ENCODE measurements around the gene MYOM1. TPM values are rescaled to one million over a fixed set of nuclear protein-coding genes. Genes with fewer than 3 reads are reported as not detected.

MYOM1 gene
- total RNA-seq, 1 experiment from 2014 or later: 0.41 TPM

DNA sequence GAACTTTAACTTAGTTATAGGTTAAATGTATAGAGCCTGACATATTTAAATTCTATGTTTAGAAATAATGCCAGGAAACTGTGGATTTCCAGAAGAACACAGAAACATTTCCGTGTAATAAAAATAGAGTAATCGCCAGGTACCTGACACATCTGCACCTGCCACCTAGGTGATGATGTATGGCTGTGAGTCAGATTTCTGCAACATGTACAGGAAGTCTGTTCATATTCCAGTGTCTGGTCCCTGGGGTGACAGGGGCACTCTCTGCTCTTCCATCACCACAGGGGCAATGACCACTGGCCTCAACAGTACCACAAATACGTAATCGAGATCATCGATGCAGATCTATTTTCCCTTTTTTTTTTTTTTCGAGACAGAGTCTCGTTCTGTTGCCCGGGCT is 105.7 kb downstream of the MYOM1 start:
- Histone ChIP-seq H3K36me3 (ENCODE audit: control insufficient read depth, insufficient read depth, low read length) (no peaks in the 10 kb centered on the region), H3K4me3 (ENCODE audit: low read depth, low read length) (no peak overlapping the region), H3K9me3 (0 out of 2 replicates have a peak, but pooled peaks cover 10% of the 10 kb centered on the region), H3K27me3 (replicated peaks; ENCODE audit: control insufficient read depth, insufficient read depth, low read length) (no peaks in the 10 kb centered on the region), H3K4me1 (peaks cover 56% of the 10 kb centered on the region)
- no peak for DNase-seq
- Mint-ChIP-seq H3K36me3 (ENCODE audit: insufficient read depth, unreplicated experiment) (no peaks in the 10 kb centered on the region), H3K27ac (ENCODE audit: unreplicated experiment) (no peak overlapping the region), H3K27me3 (ENCODE audit: insufficient read depth, unreplicated experiment) (no peaks in the 10 kb centered on the region), H3K4me3 (ENCODE audit: unreplicated experiment) (no peak overlapping the region), H3K9me3 (ENCODE audit: unreplicated experiment) (peaks cover 9% of the 10 kb centered on the region), H3K4me1 (ENCODE audit: low read depth, unreplicated experiment) (peaks cover 38% of the 10 kb centered on the region)
- intact Hi-C loops (cut with micrococcal nuclease; ENCODE audit: unreplicated experiment): no loop called here
- POLR2A ChIA-PET: interaction anchor here (0.6 kb wide), 1 partner anchor 15 kb away, joined by 8 read pairs; no protein-coding TSS in a partner anchor
- TF ChIP-seq, protein P1, sequence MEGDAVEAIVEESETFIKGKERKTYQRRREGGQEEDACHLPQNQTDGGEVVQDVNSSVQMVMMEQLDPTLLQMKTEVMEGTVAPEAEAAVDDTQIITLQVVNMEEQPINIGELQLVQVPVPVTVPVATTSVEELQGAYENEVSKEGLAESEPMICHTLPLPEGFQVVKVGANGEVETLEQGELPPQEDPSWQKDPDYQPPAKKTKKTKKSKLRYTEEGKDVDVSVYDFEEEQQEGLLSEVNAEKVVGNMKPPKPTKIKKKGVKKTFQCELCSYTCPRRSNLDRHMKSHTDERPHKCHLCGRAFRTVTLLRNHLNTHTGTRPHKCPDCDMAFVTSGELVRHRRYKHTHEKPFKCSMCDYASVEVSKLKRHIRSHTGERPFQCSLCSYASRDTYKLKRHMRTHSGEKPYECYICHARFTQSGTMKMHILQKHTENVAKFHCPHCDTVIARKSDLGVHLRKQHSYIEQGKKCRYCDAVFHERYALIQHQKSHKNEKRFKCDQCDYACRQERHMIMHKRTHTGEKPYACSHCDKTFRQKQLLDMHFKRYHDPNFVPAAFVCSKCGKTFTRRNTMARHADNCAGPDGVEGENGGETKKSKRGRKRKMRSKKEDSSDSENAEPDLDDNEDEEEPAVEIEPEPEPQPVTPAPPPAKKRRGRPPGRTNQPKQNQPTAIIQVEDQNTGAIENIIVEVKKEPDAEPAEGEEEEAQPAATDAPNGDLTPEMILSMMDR (IDR thresholded peaks at IDR 0.05; ENCODE audit: insufficient read depth in 1 of 2, low read depth in 1 of 2, low read length in 1 of 2, severe bottlenecking in 1 of 2, unreplicated experiment in 1 of 2): no peak
- BruUV-seq (replicated peaks): no TSS peak
- CTCF ChIA-PET: no interaction called here

DNA sequence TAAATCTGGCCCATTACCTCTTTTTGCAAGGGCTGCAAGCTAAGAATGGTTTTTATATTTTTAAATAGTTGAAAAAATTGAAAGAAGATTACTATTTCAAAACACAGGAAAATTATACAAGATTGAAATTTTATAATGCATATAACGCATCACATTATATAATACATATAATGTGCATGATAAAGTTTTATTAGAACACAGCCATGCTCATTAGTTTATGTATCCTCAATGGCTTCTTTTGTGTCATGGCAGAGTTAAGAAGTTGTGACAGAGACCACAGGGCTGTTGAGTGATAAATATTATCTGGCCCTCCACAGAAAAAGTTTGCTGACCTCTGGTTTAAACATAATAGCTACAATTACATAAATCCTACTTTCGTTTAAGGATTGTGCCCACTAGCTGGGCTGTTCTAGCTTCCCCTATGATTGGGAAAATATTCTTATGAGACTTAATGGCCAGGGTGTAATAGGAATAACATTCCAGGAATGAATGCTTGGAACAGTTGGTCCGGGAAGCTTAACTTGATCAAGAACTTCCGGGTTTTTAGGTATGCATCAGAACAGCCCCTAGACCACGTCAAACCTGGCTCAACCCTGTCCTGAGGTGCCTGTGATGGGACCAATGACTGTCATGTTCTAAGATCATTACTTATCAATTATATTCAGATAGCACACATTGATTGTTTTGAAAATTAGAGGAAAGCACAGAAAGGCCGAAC is 108.1 kb downstream of the MYOM1 start:
- H3K4me3 ChIP-seq (ENCODE audit: low read depth, low read length): no peak overlapping the region
- no peak overlapping the region for H3K4me3 Mint-ChIP-seq (ENCODE audit: unreplicated experiment)
- BruUV-seq (replicated peaks): no TSS peak

DNA sequence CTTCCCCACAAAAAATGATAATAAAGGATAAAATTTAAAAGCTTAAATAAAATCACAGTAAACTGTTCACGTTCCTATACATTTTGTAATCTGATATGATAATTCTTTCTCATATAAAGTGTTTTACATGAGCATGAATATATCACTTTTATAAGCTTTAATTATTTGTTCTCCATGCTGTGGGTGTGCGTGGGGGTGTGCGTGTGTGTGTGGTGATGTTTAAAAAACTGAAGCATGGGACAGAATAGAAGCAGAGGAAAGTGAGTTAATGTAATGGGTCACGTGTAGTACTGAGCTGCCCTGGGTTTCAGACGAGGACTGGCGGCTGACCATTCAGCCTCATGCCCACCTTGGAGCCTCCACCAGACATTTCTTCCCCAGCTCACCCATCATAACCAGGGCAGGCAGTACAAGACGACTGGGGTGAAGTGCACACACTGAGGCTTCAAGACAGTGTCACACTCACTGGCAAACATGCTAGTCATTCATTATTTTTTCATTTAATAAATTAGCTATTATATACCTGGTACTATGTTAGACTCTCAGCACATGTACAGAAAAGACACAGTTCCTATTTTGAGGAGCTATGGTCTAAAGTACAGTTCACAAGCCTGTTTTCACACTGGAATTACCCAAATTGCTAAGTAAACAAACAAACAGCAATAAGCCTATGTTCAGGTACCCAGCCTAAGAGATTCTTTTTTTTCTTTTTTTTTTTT is 109.6 kb downstream of the MYOM1 start:
- Mint-ChIP-seq H3K4me3 (ENCODE audit: unreplicated experiment) (no peak overlapping the region), H3K27me3 (ENCODE audit: insufficient read depth, unreplicated experiment) (no peaks in the 10 kb centered on the region), H3K4me1 (ENCODE audit: low read depth, unreplicated experiment) (peaks cover 14% of the 10 kb centered on the region), H3K36me3 (ENCODE audit: insufficient read depth, unreplicated experiment) (no peaks in the 10 kb centered on the region), H3K27ac (ENCODE audit: unreplicated experiment) (no peak overlapping the region), H3K9me3 (ENCODE audit: unreplicated experiment) (peaks cover 9% of the 10 kb centered on the region)
- TF ChIP-seq, protein P1 (IDR thresholded peaks at IDR 0.05; ENCODE audit: insufficient read depth in 1 of 2, low read depth in 1 of 2, low read length in 1 of 2, severe bottlenecking in 1 of 2, unreplicated experiment in 1 of 2): no peak
- POLR2A ChIA-PET: interaction anchor here (0.7 kb wide), 1 partner anchor 9 kb away, joined by 6 read pairs; no protein-coding TSS in a partner anchor
- BruUV-seq (replicated peaks): no TSS peak
- intact Hi-C loops (cut with micrococcal nuclease; ENCODE audit: unreplicated experiment): no loop called here
- no peaks in the 10 kb centered on the region for H3K27me3 ChIP-seq (replicated peaks; ENCODE audit: control insufficient read depth, insufficient read depth, low read length)
- H3K4me1 ChIP-seq: peaks cover 49% of the 10 kb centered on the region
- CTCF ChIA-PET: no interaction called here
- no peaks in the 10 kb centered on the region for H3K36me3 ChIP-seq (ENCODE audit: control insufficient read depth, insufficient read depth, low read length)
- no peak overlapping the region for H3K4me3 ChIP-seq (ENCODE audit: low read depth, low read length)
- DNase-seq: no peak
- H3K9me3 ChIP-seq: peaks cover 21% of the 10 kb centered on the region

More for the DNA sequence above, 108.1 kb downstream of the MYOM1 start:
- no peaks in the 10 kb centered on the region for H3K27me3 Mint-ChIP-seq (ENCODE audit: insufficient read depth, unreplicated experiment)
- POLR2A ChIA-PET: no interaction called here
- CTCF ChIA-PET: no interaction called here
- DNase-seq: no peak
- intact Hi-C loops (cut with micrococcal nuclease; ENCODE audit: unreplicated experiment): no loop called here
- Histone ChIP-seq H3K4me1 (peaks cover 57% of the 10 kb centered on the region), H3K36me3 (ENCODE audit: control insufficient read depth, insufficient read depth, low read length) (no peaks in the 10 kb centered on the region), H3K9me3 (peaks cover 21% of the 10 kb centered on the region), H3K27me3 (replicated peaks; ENCODE audit: control insufficient read depth, insufficient read depth, low read length) (no peaks in the 10 kb centered on the region)
- TF ChIP-seq, protein P1 (IDR thresholded peaks at IDR 0.05; ENCODE audit: insufficient read depth in 1 of 2, low read depth in 1 of 2, low read length in 1 of 2, severe bottlenecking in 1 of 2, unreplicated experiment in 1 of 2): no peak
- peaks cover 9% of the 10 kb centered on the region for H3K9me3 Mint-ChIP-seq (ENCODE audit: unreplicated experiment)
- no peaks in the 10 kb centered on the region for H3K36me3 Mint-ChIP-seq (ENCODE audit: insufficient read depth, unreplicated experiment)
- peak overlapping the region; percentile 35 for H3K27ac Mint-ChIP-seq (ENCODE audit: unreplicated experiment)
- H3K4me1 Mint-ChIP-seq (ENCODE audit: low read depth, unreplicated experiment): peaks cover 21% of the 10 kb centered on the region

Measured in Caco-2 (cell line).